ENCODE data around the gene TEX264.

Gene TEX264

GRCh38 chr3:51673802-51674654 is 3.0 kb downstream of the TEX264 start:
- DNase-seq (ENCODE audit: insufficient read length, low spot score) (no peak), FAIRE-seq (no peak)

- no peak for DNase-seq (ENCODE audit: insufficient read length, low spot score)
- no peak for FAIRE-seq
Measured at GRCh38 chr3:51675201-51675611, 4.2 kb downstream of the TEX264 start.

GRCh38 chr3:51676102-51676640 is 5.1 kb downstream of the TEX264 start:
- DNase-seq (ENCODE audit: insufficient read length, low spot score), result no peak
- no peak for FAIRE-seq

GRCh38 chr3:51677358-51677757 is 6.3 kb downstream of the TEX264 start:
- no peak for DNase-seq (ENCODE audit: insufficient read length, low spot score)
- FAIRE-seq, result no peak

- DNase-seq (ENCODE audit: insufficient read length, low spot score), result no peak
- no peak for FAIRE-seq
Measured at GRCh38 chr3:51678186-51678585, 7.1 kb downstream of the TEX264 start.

- FAIRE-seq, result no peak
Measured at GRCh38 chr3:51678641-51679040, 7.6 kb downstream of the TEX264 start.

GRCh38 chr3:51679318-51679717 is 8.3 kb downstream of the TEX264 start:
- no peak for FAIRE-seq

More at GRCh38 chr3:51678641-51679040, 7.6 kb downstream of the TEX264 start:
- no peak for DNase-seq (ENCODE audit: insufficient read length, low spot score)

GRCh38 chr3:51679777-51680176 is 8.7 kb downstream of the TEX264 start:
- DNase-seq (ENCODE audit: insufficient read length, low spot score), result no peak
- no peak for FAIRE-seq

More at GRCh38 chr3:51679318-51679717, 8.3 kb downstream of the TEX264 start:
- no peak for DNase-seq (ENCODE audit: insufficient read length, low spot score)

- DNase-seq (ENCODE audit: insufficient read length, low spot score), result no peak
- no peak for FAIRE-seq
Measured at GRCh38 chr3:51680196-51680595, 9.1 kb downstream of the TEX264 start.

- DNase-seq (ENCODE audit: insufficient read length, low spot score) (no peak), FAIRE-seq (no peak)
Measured at GRCh38 chr3:51680663-51681230, 9.7 kb downstream of the TEX264 start.

GRCh38 chr3:51681453-51681852 is 10.4 kb downstream of the TEX264 start:
- FAIRE-seq (peak; percentile 45), DNase-seq (ENCODE audit: insufficient read length, low spot score) (no peak)

GRCh38 chr3:51682079-51682478 is 11.0 kb downstream of the TEX264 start:
- FAIRE-seq (peak; percentile 99), DNase-seq (ENCODE audit: insufficient read length, low spot score) (peak; percentile 85)

GRCh38 chr3:51682526-51682925 is 11.5 kb downstream of the TEX264 start:
- FAIRE-seq (no peak), DNase-seq (ENCODE audit: insufficient read length, low spot score) (no peak)

GRCh38 chr3:51683566-51683965 is 12.5 kb downstream of the TEX264 start:
- FAIRE-seq (no peak), DNase-seq (ENCODE audit: insufficient read length, low spot score) (no peak)

- DNase-seq (ENCODE audit: insufficient read length, low spot score) (no peak), FAIRE-seq (no peak)
Measured at GRCh38 chr3:51684971-51685751, 14.1 kb downstream of the TEX264 start.

GRCh38 chr3:51686056-51686455 is 15.0 kb downstream of the TEX264 start:
- DNase-seq (ENCODE audit: insufficient read length, low spot score) (no peak), FAIRE-seq (no peak)

GRCh38 chr3:51686512-51687215 is 15.6 kb downstream of the TEX264 start:
- FAIRE-seq (peak; percentile 79), DNase-seq (ENCODE audit: insufficient read length, low spot score) (peak; percentile 68)

- FAIRE-seq (no peak), DNase-seq (ENCODE audit: insufficient read length, low spot score) (no peak)
Measured at GRCh38 chr3:51687431-51688205, 16.6 kb downstream of the TEX264 start.

- no peak for DNase-seq (ENCODE audit: insufficient read length, low spot score)
- FAIRE-seq, result no peak
Measured at GRCh38 chr3:51688206-51688600, 17.2 kb downstream of the TEX264 start.

GRCh38 chr3:51691021-51691420 is 20.0 kb downstream of the TEX264 start:
- no peak for FAIRE-seq
- DNase-seq (ENCODE audit: insufficient read length, low spot score), result no peak

Data from GM19239 (cell line).